ENCODE data around the gene IGF2BP1.

Gene IGF2BP1

GRCh38 chr17:49054342-49055092, 57.3 kb downstream of the IGF2BP1 start:
- no peak overlapping the region for H3K4me3 ChIP-seq (ENCODE audit: low read depth, low read length)
- no peak for DNase-seq (ENCODE audit: low read depth)
- no peak for TF ChIP-seq CTCF (IDR thresholded peaks at IDR 0.05; ENCODE audit: insufficient read depth, low read depth, low read length, missing control alignments)

DNA sequence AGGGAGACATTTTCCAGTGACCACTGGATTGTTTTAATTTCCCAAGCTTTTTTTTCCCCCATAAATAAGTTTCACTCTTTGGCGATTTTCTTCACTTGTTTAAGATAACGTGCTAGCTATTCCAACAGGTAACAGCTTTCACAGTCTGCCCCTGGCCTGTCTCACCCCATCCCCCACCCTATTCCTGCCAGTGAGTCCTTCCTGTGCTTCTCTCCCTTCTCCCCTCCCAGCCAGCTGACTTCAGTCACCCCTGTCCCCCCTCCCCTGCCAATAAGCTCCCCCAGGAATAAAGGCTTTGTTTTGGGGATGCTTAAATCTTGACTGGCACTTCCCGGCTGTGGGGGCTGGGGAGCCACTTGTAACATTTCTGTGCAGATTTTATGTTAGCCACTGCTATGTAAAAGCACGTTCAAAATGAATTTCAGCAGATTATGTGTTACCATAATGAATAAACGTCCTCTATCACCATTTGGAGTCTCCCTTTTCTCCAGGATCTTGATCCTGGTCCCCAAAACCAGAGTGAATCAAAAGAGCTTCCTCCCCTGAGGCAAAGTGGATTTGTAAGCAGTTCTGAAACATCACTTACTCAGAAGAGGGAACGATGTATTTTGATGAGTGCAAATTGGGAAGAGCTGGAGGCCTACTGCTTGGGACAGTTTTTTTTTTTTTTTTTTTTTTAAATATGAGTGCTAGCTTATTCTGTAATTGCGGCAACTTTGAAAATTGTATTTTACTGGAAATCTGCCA, 58.2 kb downstream of the IGF2BP1 start:
- no peak overlapping the region for H3K4me3 ChIP-seq (ENCODE audit: low read depth, low read length)
- TF ChIP-seq CTCF (IDR thresholded peaks at IDR 0.05; ENCODE audit: insufficient read depth, low read depth, low read length, missing control alignments), result no peak
- DNase-seq (ENCODE audit: low read depth), result no peak

DNA sequence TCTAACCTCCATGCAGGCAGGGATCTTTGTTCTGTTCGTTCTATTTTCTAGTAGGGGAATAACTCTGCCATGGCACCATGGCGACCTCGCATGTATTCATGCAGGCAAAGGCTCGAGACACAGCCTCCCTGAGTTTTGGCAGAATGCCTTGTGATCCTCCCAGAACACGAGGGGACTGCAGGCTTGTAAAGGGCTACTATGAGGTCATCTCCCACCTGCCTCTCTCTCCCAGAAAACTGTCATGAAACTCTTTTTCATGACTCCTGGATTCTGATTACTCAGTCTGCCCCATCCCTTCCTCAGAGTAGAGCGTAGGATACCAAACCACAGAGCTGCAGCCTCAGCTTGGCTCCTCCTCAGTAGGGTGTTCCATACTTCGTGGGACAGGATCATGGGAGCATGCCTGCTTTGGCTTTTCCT, 64.3 kb downstream of the IGF2BP1 start:
- H3K4me3 ChIP-seq (ENCODE audit: low read depth, low read length), result no peak overlapping the region
- TF ChIP-seq CTCF (IDR thresholded peaks at IDR 0.05; ENCODE audit: insufficient read depth, low read depth, low read length, missing control alignments), result no peak
- no peak for DNase-seq (ENCODE audit: low read depth)

GRCh38 chr17:49063652-49064051, 66.5 kb downstream of the IGF2BP1 start:
- no peak for DNase-seq (ENCODE audit: low read depth)
- no peak overlapping the region for H3K4me3 ChIP-seq (ENCODE audit: low read depth, low read length)
- TF ChIP-seq CTCF (IDR thresholded peaks at IDR 0.05; ENCODE audit: insufficient read depth, low read depth, low read length, missing control alignments), result no peak

DNA sequence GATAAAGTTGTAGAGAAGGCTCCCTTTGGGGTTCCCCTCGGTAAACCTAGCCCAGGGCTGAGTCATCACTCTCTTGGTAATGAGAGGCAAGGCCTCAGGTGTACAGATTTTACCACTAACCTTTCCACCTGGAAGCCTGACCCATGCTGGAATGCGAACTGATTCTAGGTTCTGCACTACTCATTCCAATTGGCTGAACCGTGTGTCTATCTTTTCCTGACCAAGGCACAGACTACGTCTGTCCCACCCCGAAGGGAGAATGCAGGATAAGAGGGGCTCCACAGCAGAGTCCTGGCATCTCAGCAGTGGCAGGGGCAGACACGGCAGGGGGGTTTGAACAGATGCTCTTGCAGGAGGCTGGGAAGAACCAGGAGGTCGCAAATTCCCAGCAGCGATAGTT, 70.0 kb downstream of the IGF2BP1 start:
- no peak for TF ChIP-seq CTCF (IDR thresholded peaks at IDR 0.05; ENCODE audit: insufficient read depth, low read depth, low read length, missing control alignments)
- no peak for DNase-seq (ENCODE audit: low read depth)
- no peak overlapping the region for H3K4me3 ChIP-seq (ENCODE audit: low read depth, low read length)

GRCh38 chr17:49069585-49070273, 72.5 kb downstream of the IGF2BP1 start:
- no peak overlapping the region for H3K4me3 ChIP-seq (ENCODE audit: low read depth, low read length)
- no peak for TF ChIP-seq CTCF (IDR thresholded peaks at IDR 0.05; ENCODE audit: insufficient read depth, low read depth, low read length, missing control alignments)
- DNase-seq (ENCODE audit: low read depth), result no peak

Measured in GM12865 (cell line).